ENCODE measurements around the gene RNASEH2B.

- TF ChIP-seq, protein P1, sequence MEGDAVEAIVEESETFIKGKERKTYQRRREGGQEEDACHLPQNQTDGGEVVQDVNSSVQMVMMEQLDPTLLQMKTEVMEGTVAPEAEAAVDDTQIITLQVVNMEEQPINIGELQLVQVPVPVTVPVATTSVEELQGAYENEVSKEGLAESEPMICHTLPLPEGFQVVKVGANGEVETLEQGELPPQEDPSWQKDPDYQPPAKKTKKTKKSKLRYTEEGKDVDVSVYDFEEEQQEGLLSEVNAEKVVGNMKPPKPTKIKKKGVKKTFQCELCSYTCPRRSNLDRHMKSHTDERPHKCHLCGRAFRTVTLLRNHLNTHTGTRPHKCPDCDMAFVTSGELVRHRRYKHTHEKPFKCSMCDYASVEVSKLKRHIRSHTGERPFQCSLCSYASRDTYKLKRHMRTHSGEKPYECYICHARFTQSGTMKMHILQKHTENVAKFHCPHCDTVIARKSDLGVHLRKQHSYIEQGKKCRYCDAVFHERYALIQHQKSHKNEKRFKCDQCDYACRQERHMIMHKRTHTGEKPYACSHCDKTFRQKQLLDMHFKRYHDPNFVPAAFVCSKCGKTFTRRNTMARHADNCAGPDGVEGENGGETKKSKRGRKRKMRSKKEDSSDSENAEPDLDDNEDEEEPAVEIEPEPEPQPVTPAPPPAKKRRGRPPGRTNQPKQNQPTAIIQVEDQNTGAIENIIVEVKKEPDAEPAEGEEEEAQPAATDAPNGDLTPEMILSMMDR (IDR thresholded peaks at IDR 0.05; ENCODE audit: poor library complexity, severe bottlenecking), result no peak
- no peak for TF ChIP-seq REST (IDR thresholded peaks at IDR 0.05; ENCODE audit: borderline replicate concordance)
- TF ChIP-seq EP300 (conservative IDR thresholded peaks at IDR 0.05; ENCODE audit: poor library complexity, severe bottlenecking), result no peak
- no peak for TF ChIP-seq POLR2AphosphoS5 (IDR thresholded peaks at IDR 0.05)
- TF ChIP-seq EZH2 (IDR thresholded peaks at IDR 0.05; ENCODE audit: borderline replicate concordance, insufficient read depth, low read length, poor library complexity, severe bottlenecking), result no peak
- no peak for TF ChIP-seq TAF1 (IDR thresholded peaks at IDR 0.05; ENCODE audit: low read depth)
These were observed 7.9 kb upstream of the RNASEH2B start for GRCh38 chr13:50901701-50902100.

Measured in neural cell (in vitro differentiated cells).